ENCODE data around the gene RNF7. TPM values are rescaled to one million over a fixed set of nuclear protein-coding genes. Genes with fewer than 3 reads are reported as not detected.
"Not testable (repeated sequence)": the region's sequence is repeated elsewhere in the genome, so short reads cannot be mapped to it uniquely, and the experiment has no call there.

Gene RNF7
- total RNA-seq, 1 experiment from 2014 or later, result 126 TPM

DNA sequence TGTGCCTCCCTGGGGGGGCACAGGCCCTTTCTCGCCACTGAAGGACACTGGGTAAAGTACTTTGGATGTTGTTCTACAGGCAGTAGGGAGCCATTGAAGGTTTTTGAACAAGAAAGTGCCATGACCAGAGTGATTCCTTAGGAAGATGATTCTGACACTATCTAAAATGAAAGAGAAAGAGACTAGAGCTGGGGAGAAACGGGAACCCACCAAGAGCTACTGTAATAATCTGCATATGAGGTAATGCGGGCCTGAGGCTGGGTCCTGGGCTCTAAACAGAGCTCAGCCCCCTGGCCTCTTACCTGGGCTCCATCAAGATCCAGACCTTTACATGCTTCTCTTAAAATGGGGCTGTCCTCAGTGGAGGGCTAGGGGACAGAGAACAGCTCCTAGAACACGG lies 50.1 kb downstream of the RNF7 start:
- Histone ChIP-seq H2BK12ac (ENCODE audit: insufficient read length, low read depth, low read length) (no peak overlapping the region), H3K23me2 (ENCODE audit: insufficient read length, low read depth, low read length, poor library complexity, severe bottlenecking) (no peaks in the 10 kb centered on the region), H4K8ac (replicated peaks; ENCODE audit: insufficient read length, low read depth, low read length) (no peak overlapping the region), H3K4ac (ENCODE audit: low read depth, low read length) (no peak overlapping the region), H2AFZ (ENCODE audit: low read length) (no peak overlapping the region), H2BK5ac (ENCODE audit: insufficient read length, low read length) (no peak overlapping the region), H4K5ac (ENCODE audit: insufficient read length, low read depth, low read length) (no peak overlapping the region), H3K14ac (ENCODE audit: insufficient read depth, low read length) (no peak overlapping the region), H4K91ac (ENCODE audit: insufficient read length, low read depth, low read length) (no peak overlapping the region), H3K9me3 (ENCODE audit: control insufficient read depth, low read depth, low read length) (no peaks in the 10 kb centered on the region), H3K56ac (ENCODE audit: insufficient read length, low read depth, low read length) (no peak overlapping the region), H2BK120ac (ENCODE audit: low read depth, low read length, poor library complexity, severe bottlenecking) (no peak overlapping the region), H3K79me1 (ENCODE audit: insufficient read depth, low read depth, low read length, poor library complexity, severe bottlenecking) (no peaks in the 10 kb centered on the region), H4K20me1 (ENCODE audit: control insufficient read depth, insufficient read depth, insufficient read length) (no peaks in the 10 kb centered on the region), H3K27ac (ENCODE audit: insufficient read length, low read depth, low read length) (no peak overlapping the region), H3K79me2 (ENCODE audit: insufficient read depth, low read length) (no peaks in the 10 kb centered on the region), H3K18ac (ENCODE audit: insufficient read length, low read depth, low read length) (no peak overlapping the region), H3K4me1 (ENCODE audit: insufficient read depth, low read length) (no peaks in the 10 kb centered on the region), H3K4me2 (ENCODE audit: insufficient read depth, insufficient read length, low read length) (no peak overlapping the region), H2AK5ac (ENCODE audit: insufficient read length, low read length) (no peak overlapping the region), H3K27me3 (ENCODE audit: insufficient read depth, low read length) (no peaks in the 10 kb centered on the region), H3T11ph (ENCODE audit: low read length) (no peak overlapping the region), H2BK20ac (ENCODE audit: low read depth, low read length, poor library complexity, severe bottlenecking) (no peak overlapping the region), H3K23ac (ENCODE audit: insufficient read length, low read depth, low read length) (no peak overlapping the region), H2BK15ac (ENCODE audit: low read depth, low read length) (no peak overlapping the region), H3K9ac (ENCODE audit: extremely low read depth, insufficient read length, low read length) (no peak overlapping the region)
- Mint-ChIP-seq H3K36me3 (ENCODE audit: insufficient read depth in 1 of 3, low read depth in 3 of 3) (no peaks in the 10 kb centered on the region), H3K27me3 (ENCODE audit: low read depth) (no peaks in the 10 kb centered on the region; the same call in 1 of the 2 replicates), H3K4me1 (peaks cover 0 to 4% of the 10 kb centered on the region in 2 experiments; a peak in 1 of 4 replicates), H3K4me3 (no peak overlapping the region), H3K9me3 (no peaks in the 10 kb centered on the region), H3K27ac (no peak overlapping the region)
- TF ChIP-seq, protein P1, sequence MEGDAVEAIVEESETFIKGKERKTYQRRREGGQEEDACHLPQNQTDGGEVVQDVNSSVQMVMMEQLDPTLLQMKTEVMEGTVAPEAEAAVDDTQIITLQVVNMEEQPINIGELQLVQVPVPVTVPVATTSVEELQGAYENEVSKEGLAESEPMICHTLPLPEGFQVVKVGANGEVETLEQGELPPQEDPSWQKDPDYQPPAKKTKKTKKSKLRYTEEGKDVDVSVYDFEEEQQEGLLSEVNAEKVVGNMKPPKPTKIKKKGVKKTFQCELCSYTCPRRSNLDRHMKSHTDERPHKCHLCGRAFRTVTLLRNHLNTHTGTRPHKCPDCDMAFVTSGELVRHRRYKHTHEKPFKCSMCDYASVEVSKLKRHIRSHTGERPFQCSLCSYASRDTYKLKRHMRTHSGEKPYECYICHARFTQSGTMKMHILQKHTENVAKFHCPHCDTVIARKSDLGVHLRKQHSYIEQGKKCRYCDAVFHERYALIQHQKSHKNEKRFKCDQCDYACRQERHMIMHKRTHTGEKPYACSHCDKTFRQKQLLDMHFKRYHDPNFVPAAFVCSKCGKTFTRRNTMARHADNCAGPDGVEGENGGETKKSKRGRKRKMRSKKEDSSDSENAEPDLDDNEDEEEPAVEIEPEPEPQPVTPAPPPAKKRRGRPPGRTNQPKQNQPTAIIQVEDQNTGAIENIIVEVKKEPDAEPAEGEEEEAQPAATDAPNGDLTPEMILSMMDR (conservative IDR thresholded peaks at IDR 0.05), result no peak
- DNase-seq, result no peak
- WGBS (ENCODE audit: extremely low coverage, insufficient read length, low lambda C conversion rate), result no CpG with 5 or more reads among the region's 4 CpGs

DNA sequence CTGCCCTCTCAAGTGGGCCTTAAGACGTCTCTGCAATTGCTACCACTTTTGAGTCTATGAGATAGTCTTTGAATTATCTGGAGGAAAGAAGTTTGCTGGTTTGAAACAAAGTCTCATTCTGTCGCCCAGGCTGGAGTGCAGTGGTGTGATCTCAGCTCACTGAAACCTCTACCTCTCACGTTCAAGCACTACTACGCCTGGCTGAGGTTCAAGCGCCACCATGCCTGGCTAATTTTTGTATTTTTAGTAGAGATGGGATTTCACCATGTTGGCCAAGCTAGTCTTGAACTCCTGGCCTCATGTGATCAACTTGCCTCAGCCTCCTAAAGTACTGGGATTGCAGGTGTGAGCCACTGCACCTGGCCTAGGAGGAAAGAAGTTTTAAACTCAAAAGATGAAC lies 50.7 kb downstream of the RNF7 start:
- H3K9me3 ChIP-seq (ENCODE audit: control insufficient read depth, low read depth, low read length); H3K18ac ChIP-seq (ENCODE audit: insufficient read length, low read depth, low read length); H3K9ac ChIP-seq (ENCODE audit: extremely low read depth, insufficient read length, low read length); H3K79me1 ChIP-seq (ENCODE audit: insufficient read depth, low read depth, low read length, poor library complexity, severe bottlenecking); H3K56ac ChIP-seq (ENCODE audit: insufficient read length, low read depth, low read length); H3K4ac ChIP-seq (ENCODE audit: low read depth, low read length); H3K27me3 ChIP-seq (ENCODE audit: insufficient read depth, low read length); H4K91ac ChIP-seq (ENCODE audit: insufficient read length, low read depth, low read length); H3K4me3 Mint-ChIP-seq; H2BK15ac ChIP-seq (ENCODE audit: low read depth, low read length); DNase-seq; H4K8ac ChIP-seq (replicated peaks; ENCODE audit: insufficient read length, low read depth, low read length); H2BK20ac ChIP-seq (ENCODE audit: low read depth, low read length, poor library complexity, severe bottlenecking); H3K23me2 ChIP-seq (ENCODE audit: insufficient read length, low read depth, low read length, poor library complexity, severe bottlenecking); H4K20me1 ChIP-seq (ENCODE audit: control insufficient read depth, insufficient read depth, insufficient read length); H3T11ph ChIP-seq (ENCODE audit: low read length); H2BK12ac ChIP-seq (ENCODE audit: insufficient read length, low read depth, low read length); H2AFZ ChIP-seq (ENCODE audit: low read length); H3K36me3 Mint-ChIP-seq (ENCODE audit: insufficient read depth in 1 of 3, low read depth in 3 of 3); H3K9me3 Mint-ChIP-seq; H3K27ac Mint-ChIP-seq; H3K27ac ChIP-seq (ENCODE audit: insufficient read length, low read depth, low read length); H3K14ac ChIP-seq (ENCODE audit: insufficient read depth, low read length); H2BK5ac ChIP-seq (ENCODE audit: insufficient read length, low read length); H3K4me1 ChIP-seq (ENCODE audit: insufficient read depth, low read length); H3K4me1 Mint-ChIP-seq; H4K5ac ChIP-seq (ENCODE audit: insufficient read length, low read depth, low read length); H3K4me2 ChIP-seq (ENCODE audit: insufficient read depth, insufficient read length, low read length); H3K27me3 Mint-ChIP-seq (ENCODE audit: low read depth); H2BK120ac ChIP-seq (ENCODE audit: low read depth, low read length, poor library complexity, severe bottlenecking); H2AK5ac ChIP-seq (ENCODE audit: insufficient read length, low read length); H3K23ac ChIP-seq (ENCODE audit: insufficient read length, low read depth, low read length); H3K79me2 ChIP-seq (ENCODE audit: insufficient read depth, low read length): not testable (repeated sequence)
- WGBS (ENCODE audit: extremely low coverage, insufficient read length, low lambda C conversion rate), result no CpG with 5 or more reads among the region's 5 CpGs
